Mesendoderm (in vitro differentiated cells): Measurements from ENCODE around the gene RNFT2.

Experiments
- DNase-seq: peaks from one replicate; pipeline ENCODE4 v3.0.0; 2013
- H2AK5ac ChIP-seq: 2 replicates; pipeline ENCODE4 v1.6.1; 2013; ENCODE audit warnings: low read length, inconsistent platforms
- H2BK120ac ChIP-seq: 2 replicates; pipeline ENCODE4 v1.6.1; 2013; ENCODE audit warnings: low read depth, mild to moderate bottlenecking, low read length, moderate library complexity, mixed read lengths
- H2BK15ac ChIP-seq: replicated peaks from 2 replicates; pipeline ENCODE4 v1.6.1; 2013; ENCODE audit warnings: low read depth, mild to moderate bottlenecking, moderate library complexity
- H2BK5ac ChIP-seq: 2 replicates; pipeline ENCODE4 v1.6.1; 2013; ENCODE audit warnings: low read length, inconsistent platforms
- H3K18ac ChIP-seq: 2 replicates; pipeline ENCODE4 v1.6.1; 2013; ENCODE audit warnings: mild to moderate bottlenecking, low read length, mixed read lengths
- H3K23ac ChIP-seq: one replicate; pipeline ENCODE4 v1.6.1; 2013; ENCODE audit warnings: low read length
- H3K27ac ChIP-seq: 2 replicates; pipeline ENCODE4 v1.5.1; 2013; ENCODE audit warnings: low read depth, mild to moderate bottlenecking, inconsistent platforms, low read length, moderate library complexity
- H3K27me3 ChIP-seq: 2 replicates; pipeline ENCODE4 v1.6.1; 2013; ENCODE audit warnings: low read length, control low read depth, mild to moderate bottlenecking, inconsistent platforms; ENCODE audit not compliant: insufficient read depth, poor library complexity
- H3K36me3 ChIP-seq: 2 replicates; pipeline ENCODE4 v1.6.1; 2013; ENCODE audit warnings: low read length, inconsistent platforms; ENCODE audit not compliant: control insufficient read depth, insufficient read depth
- H3K4ac ChIP-seq: one replicate; pipeline ENCODE4 v1.6.1; 2013; ENCODE audit warnings: low read depth, mild to moderate bottlenecking, low read length, moderate library complexity
- H3K4me1 ChIP-seq: 2 replicates; pipeline ENCODE4 v1.6.1; 2013; ENCODE audit warnings: low read depth, low read length, inconsistent platforms; ENCODE audit not compliant: control insufficient read depth
- H3K4me2 ChIP-seq: 2 replicates; pipeline ENCODE4 v1.6.1; 2013; ENCODE audit warnings: low read length
- H3K4me3 ChIP-seq: 2 replicates; pipeline ENCODE4 v1.5.1; 2013; ENCODE audit warnings: mild to moderate bottlenecking, low read length
- H3K56ac ChIP-seq: one replicate; pipeline ENCODE4 v1.6.1; 2013; ENCODE audit warnings: low read length
- H3K79me1 ChIP-seq: 2 replicates; pipeline ENCODE4 v1.6.1; 2013; ENCODE audit warnings: low read length, inconsistent platforms
- H3K79me2 ChIP-seq: 2 replicates; pipeline ENCODE4 v1.6.1; 2013; ENCODE audit warnings: mild to moderate bottlenecking, low read length; ENCODE audit not compliant: control insufficient read depth, insufficient read depth
- H3K9ac ChIP-seq: 2 replicates; pipeline ENCODE4 v1.6.1; 2013; ENCODE audit warnings: low read length, inconsistent platforms
- H4K5ac ChIP-seq: one replicate; pipeline ENCODE4 v1.6.1; 2013; ENCODE audit warnings: low read length
- H4K8ac ChIP-seq: one replicate; pipeline ENCODE4 v1.6.1; 2013; ENCODE audit warnings: low read depth, mild to moderate bottlenecking, control low read depth, low read length, moderate library complexity
- WGBS: extraction: QIAGEN DNeasy Blood & Tissue Kit; methylation state at CpG from one replicate; pipeline ENCODE4 v1.1.7; 2013; ENCODE audit warnings: low lambda C conversion rate, missing lambda C conversion rate; ENCODE audit not compliant: insufficient coverage; ENCODE audit errors: extremely low coverage; 5-methylcytosine and 5-hydroxymethylcytosine counted together

RNFT2 gene

GRCh38 chr12:116838365-116838764 is 100.2 kb downstream of the RNFT2 start:
- Histone ChIP-seq H3K23ac (no peak overlapping the region), H3K4me3 (no peak overlapping the region), H3K4me1 (no peaks in the 10 kb centered on the region), H3K18ac (no peak overlapping the region), H3K79me1 (no peaks in the 10 kb centered on the region), H2BK15ac (no peak overlapping the region), H3K4me2 (no peak overlapping the region), H3K9ac (no peak overlapping the region), H2AK5ac (no peak overlapping the region), H2BK5ac (no peak overlapping the region), H2BK120ac (no peak overlapping the region), H3K27me3 (no peaks in the 10 kb centered on the region), H3K79me2 (no peaks in the 10 kb centered on the region), H3K27ac (no peak overlapping the region), H3K56ac (no peak overlapping the region), H3K36me3 (no peaks in the 10 kb centered on the region), H4K5ac (no peak overlapping the region), H4K8ac (no peak overlapping the region), H3K4ac (no peak overlapping the region)
- no peak for DNase-seq
- no CpG with 5 or more reads among the region's 4 CpGs for WGBS

- no peak overlapping the region for H3K56ac ChIP-seq
- no CpG with 5 or more reads among the region's 3 CpGs for WGBS
Measured at GRCh38 chr12:116839287-116839830, 101.2 kb downstream of the RNFT2 start.

GRCh38 chr12:116843085-116843484 is 105.0 kb downstream of the RNFT2 start:
- Histone ChIP-seq H3K4me3 (no peak overlapping the region), H3K4me1 (no peaks in the 10 kb centered on the region), H3K9ac (no peak overlapping the region), H3K27ac (no peak overlapping the region), H2AK5ac (no peak overlapping the region), H2BK15ac (no peak overlapping the region), H3K27me3 (no peaks in the 10 kb centered on the region), H3K56ac (no peak overlapping the region), H4K5ac (no peak overlapping the region), H3K79me2 (no peaks in the 10 kb centered on the region), H2BK120ac (no peak overlapping the region), H3K18ac (no peak overlapping the region), H3K79me1 (no peaks in the 10 kb centered on the region), H2BK5ac (no peak overlapping the region), H3K36me3 (no peaks in the 10 kb centered on the region), H4K8ac (no peak overlapping the region), H3K4me2 (no peak overlapping the region), H3K23ac (no peak overlapping the region), H3K4ac (no peak overlapping the region)
- WGBS = no CpG with 5 or more reads among the region's 6 CpGs
- DNase-seq = no peak

More at GRCh38 chr12:116839287-116839830, 101.2 kb downstream of the RNFT2 start:
- no peak overlapping the region for H2BK120ac ChIP-seq
- no peak overlapping the region for H3K9ac ChIP-seq
- no peak overlapping the region for H4K8ac ChIP-seq
- no peaks in the 10 kb centered on the region for H3K79me2 ChIP-seq
- no peak for DNase-seq
- no peak overlapping the region for H2AK5ac ChIP-seq
- no peaks in the 10 kb centered on the region for H3K27me3 ChIP-seq
- H3K4ac ChIP-seq = no peak overlapping the region
- no peak overlapping the region for H4K5ac ChIP-seq
- H3K79me1 ChIP-seq = no peaks in the 10 kb centered on the region
- no peak overlapping the region for H2BK5ac ChIP-seq
- no peak overlapping the region for H3K27ac ChIP-seq
- no peak overlapping the region for H3K18ac ChIP-seq
- H2BK15ac ChIP-seq = no peak overlapping the region
- H3K36me3 ChIP-seq = no peaks in the 10 kb centered on the region
- no peak overlapping the region for H3K4me3 ChIP-seq
- no peak overlapping the region for H3K4me2 ChIP-seq
- H3K4me1 ChIP-seq = no peaks in the 10 kb centered on the region
- no peak overlapping the region for H3K23ac ChIP-seq

- Histone ChIP-seq H3K23ac (no peak overlapping the region), H3K79me2 (no peaks in the 10 kb centered on the region), H2BK15ac (no peak overlapping the region), H4K8ac (no peak overlapping the region), H3K18ac (no peak overlapping the region), H3K4ac (no peak overlapping the region), H3K4me3 (no peak overlapping the region), H3K4me1 (no peaks in the 10 kb centered on the region), H3K56ac (no peak overlapping the region), H3K27ac (no peak overlapping the region), H2AK5ac (no peak overlapping the region), H3K36me3 (no peaks in the 10 kb centered on the region), H4K5ac (no peak overlapping the region), H3K79me1 (no peaks in the 10 kb centered on the region), H3K4me2 (no peak overlapping the region), H2BK5ac (no peak overlapping the region), H2BK120ac (no peak overlapping the region), H3K27me3 (no peaks in the 10 kb centered on the region), H3K9ac (no peak overlapping the region)
- no CpG with 5 or more reads among the region's 23 CpGs for WGBS
- DNase-seq = no peak
Measured at GRCh38 chr12:116849216-116849615, 111.1 kb downstream of the RNFT2 start.

- Histone ChIP-seq H2BK120ac (no peak overlapping the region), H4K5ac (no peak overlapping the region), H3K4ac (no peak overlapping the region), H3K9ac (no peak overlapping the region), H3K18ac (no peak overlapping the region), H3K56ac (no peak overlapping the region), H3K36me3 (no peaks in the 10 kb centered on the region), H3K23ac (no peak overlapping the region), H2AK5ac (no peak overlapping the region), H2BK5ac (no peak overlapping the region), H3K79me1 (no peaks in the 10 kb centered on the region), H3K27me3 (no peaks in the 10 kb centered on the region), H4K8ac (no peak overlapping the region), H3K4me1 (no peaks in the 10 kb centered on the region), H3K27ac (no peak overlapping the region), H3K79me2 (no peaks in the 10 kb centered on the region), H2BK15ac (no peak overlapping the region), H3K4me2 (no peak overlapping the region), H3K4me3 (no peak overlapping the region)
- no peak for DNase-seq
- WGBS = no CpG with 5 or more reads among the region's 6 CpGs
Measured at GRCh38 chr12:116852303-116852702, 114.2 kb downstream of the RNFT2 start.

GRCh38 chr12:116853507-116853906 is 115.4 kb downstream of the RNFT2 start:
- Histone ChIP-seq H2BK5ac (no peak overlapping the region), H2BK15ac (no peak overlapping the region), H3K4me1 (no peaks in the 10 kb centered on the region), H3K4me3 (no peak overlapping the region), H3K4me2 (no peak overlapping the region), H3K18ac (no peak overlapping the region), H3K4ac (no peak overlapping the region), H3K79me2 (no peaks in the 10 kb centered on the region), H3K23ac (no peak overlapping the region), H3K36me3 (no peaks in the 10 kb centered on the region), H2BK120ac (no peak overlapping the region), H3K79me1 (no peaks in the 10 kb centered on the region), H3K56ac (no peak overlapping the region), H3K27ac (no peak overlapping the region), H4K8ac (no peak overlapping the region), H2AK5ac (no peak overlapping the region), H3K9ac (no peak overlapping the region), H4K5ac (no peak overlapping the region), H3K27me3 (no peaks in the 10 kb centered on the region)
- no CpG with 5 or more reads among the region's 5 CpGs for WGBS
- DNase-seq = no peak
